Muscle layer of colon (tissue), 2 donors: ENCODE results near the gene DNAH3.
"Not testable (repeated sequence)": the region's sequence is repeated elsewhere in the genome, so short reads cannot be mapped to it uniquely, and the experiment has no call there.

Source experiments
- H3K27ac ChIP-seq: one replicate; pipeline ENCODE4 v1.7.0; 2013; ENCODE audit warnings: low read depth, mild to moderate bottlenecking, low read length, moderate library complexity
- H3K27me3 ChIP-seq, 2 donors: one replicate each; pipeline ENCODE4 v1.7.0; 2013; ENCODE audit warnings: low read length in 2 of 2, mild to moderate bottlenecking in 2 of 2; ENCODE audit not compliant: insufficient read depth in 2 of 2, control insufficient read depth in 1 of 2
- H3K36me3 ChIP-seq: one replicate; pipeline ENCODE4 v1.7.0; 2013; ENCODE audit warnings: mild to moderate bottlenecking, low read length; ENCODE audit not compliant: insufficient read depth
- H3K4me1 ChIP-seq: one replicate; pipeline ENCODE4 v1.7.0; 2013; ENCODE audit warnings: mild to moderate bottlenecking, low read length; ENCODE audit not compliant: insufficient read depth
- H3K4me3 ChIP-seq, 2 donors: one replicate each; pipeline ENCODE4 v1.7.0; 2013; ENCODE audit warnings: low read length in 2 of 2, low read depth in 1 of 2, mild to moderate bottlenecking in 1 of 2, moderate library complexity in 1 of 2
- H3K9ac ChIP-seq: one replicate; pipeline ENCODE4 v1.7.0; 2013; ENCODE audit warnings: low read length
- H3K9me3 ChIP-seq: one replicate; pipeline ENCODE4 v1.7.0; 2013; ENCODE audit warnings: mild to moderate bottlenecking, low read length
- donor health status: abdominal sarcoma.
- donor health status: Adenocarcinoma of cecum.

DNAH3 gene, protein sequence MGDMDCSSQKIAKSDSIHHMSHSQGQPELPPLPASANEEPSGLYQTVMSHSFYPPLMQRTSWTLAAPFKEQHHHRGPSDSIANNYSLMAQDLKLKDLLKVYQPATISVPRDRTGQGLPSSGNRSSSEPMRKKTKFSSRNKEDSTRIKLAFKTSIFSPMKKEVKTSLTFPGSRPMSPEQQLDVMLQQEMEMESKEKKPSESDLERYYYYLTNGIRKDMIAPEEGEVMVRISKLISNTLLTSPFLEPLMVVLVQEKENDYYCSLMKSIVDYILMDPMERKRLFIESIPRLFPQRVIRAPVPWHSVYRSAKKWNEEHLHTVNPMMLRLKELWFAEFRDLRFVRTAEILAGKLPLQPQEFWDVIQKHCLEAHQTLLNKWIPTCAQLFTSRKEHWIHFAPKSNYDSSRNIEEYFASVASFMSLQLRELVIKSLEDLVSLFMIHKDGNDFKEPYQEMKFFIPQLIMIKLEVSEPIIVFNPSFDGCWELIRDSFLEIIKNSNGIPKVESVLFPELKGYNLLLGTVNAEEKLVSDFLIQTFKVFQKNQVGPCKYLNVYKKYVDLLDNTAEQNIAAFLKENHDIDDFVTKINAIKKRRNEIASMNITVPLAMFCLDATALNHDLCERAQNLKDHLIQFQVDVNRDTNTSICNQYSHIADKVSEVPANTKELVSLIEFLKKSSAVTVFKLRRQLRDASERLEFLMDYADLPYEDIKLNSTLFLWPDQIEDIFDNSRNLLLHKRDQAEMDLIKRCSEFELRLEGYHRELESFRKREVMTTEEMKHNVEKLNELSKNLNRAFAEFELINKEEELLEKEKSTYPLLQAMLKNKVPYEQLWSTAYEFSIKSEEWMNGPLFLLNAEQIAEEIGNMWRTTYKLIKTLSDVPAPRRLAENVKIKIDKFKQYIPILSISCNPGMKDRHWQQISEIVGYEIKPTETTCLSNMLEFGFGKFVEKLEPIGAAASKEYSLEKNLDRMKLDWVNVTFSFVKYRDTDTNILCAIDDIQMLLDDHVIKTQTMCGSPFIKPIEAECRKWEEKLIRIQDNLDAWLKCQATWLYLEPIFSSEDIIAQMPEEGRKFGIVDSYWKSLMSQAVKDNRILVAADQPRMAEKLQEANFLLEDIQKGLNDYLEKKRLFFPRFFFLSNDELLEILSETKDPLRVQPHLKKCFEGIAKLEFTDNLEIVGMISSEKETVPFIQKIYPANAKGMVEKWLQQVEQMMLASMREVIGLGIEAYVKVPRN (N-terminal part only)

DNA sequence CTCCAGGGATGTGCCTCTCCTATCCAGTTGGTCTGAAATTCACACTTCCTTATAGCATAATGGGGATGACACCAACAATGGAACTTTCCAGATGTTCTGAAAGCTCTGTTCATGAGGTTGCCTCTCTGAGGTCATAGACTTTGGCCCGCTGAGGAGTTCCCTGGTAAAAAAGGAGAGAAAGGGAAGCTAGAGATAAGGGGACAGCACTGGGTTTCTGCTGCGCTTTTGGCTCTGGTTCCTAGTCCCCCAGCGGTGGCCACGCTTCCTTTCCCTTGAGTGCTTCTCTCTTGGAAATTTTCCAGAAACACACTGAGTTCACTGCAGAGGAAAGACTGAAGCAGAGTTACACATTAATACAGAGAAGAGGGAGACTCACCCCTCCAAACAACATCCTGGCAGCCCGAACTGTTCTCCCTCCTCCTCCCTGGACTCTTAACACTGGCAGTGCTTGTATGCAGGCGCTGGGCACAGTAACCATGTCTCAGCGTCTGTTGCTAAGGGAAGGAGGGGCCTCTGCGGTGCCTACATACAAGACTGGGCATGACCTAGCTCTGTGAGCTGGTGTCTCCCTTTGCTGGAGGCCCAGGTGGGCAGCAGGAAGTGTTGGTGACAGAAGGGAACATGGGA is at the start of gene DNAH3:
Gene DNAH3 (minus strand): TSS at position 472 of the 627 bp plus-strand sequence. CDS start 527 bp downstream, outside the sequence.
- no peaks in the 10 kb centered on the region for H3K27me3 ChIP-seq
- H3K36me3 ChIP-seq, result no peaks in the 10 kb centered on the region
- no peaks in the 10 kb centered on the region for H3K9me3 ChIP-seq
- H3K27ac ChIP-seq, result no peak within 1 kb of the TSS
- H3K9ac ChIP-seq, result no peak within 1 kb of the TSS
- no peak within 1 kb of the TSS for H3K4me3 ChIP-seq
- H3K4me1 ChIP-seq, result no peaks in the 10 kb centered on the region

DNA sequence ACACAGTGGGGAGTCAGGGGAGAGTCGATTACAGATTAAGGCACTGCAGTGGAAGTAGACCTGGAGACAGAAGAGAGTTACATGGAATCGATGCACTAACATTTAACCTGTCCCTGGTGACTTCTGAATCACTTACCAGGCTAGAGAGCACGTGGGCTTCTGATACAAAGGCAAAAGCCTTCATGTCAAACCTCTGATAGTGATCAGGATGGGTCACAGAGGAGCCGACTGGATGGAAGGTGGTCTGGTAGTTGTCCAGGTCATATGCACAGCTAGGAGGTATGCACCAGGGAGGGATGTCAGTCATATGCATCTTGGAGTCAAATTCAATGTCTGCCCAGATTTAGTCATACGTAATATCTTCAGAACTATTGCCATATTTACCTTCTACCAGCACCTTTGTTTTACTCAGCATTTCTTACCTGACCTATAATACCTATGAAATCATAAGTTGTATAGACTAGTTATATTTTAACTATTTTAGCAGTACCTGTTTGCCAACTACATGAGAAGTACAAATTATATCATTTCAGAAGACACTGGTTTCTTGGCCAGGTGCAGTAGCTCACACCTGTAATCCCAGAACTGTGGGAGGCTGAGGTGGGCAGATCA is 49.1 kb upstream of the DNAH3 start:
- Histone ChIP-seq H3K4me1 (no peaks in the 10 kb centered on the region), H3K36me3 (no peaks in the 10 kb centered on the region), H3K9me3 (no peaks in the 10 kb centered on the region), H3K27ac (no peak overlapping the region), H3K9ac (no peak overlapping the region), H3K4me3 (no peak overlapping the region), H3K27me3 (no peaks in the 10 kb centered on the region)

DNA sequence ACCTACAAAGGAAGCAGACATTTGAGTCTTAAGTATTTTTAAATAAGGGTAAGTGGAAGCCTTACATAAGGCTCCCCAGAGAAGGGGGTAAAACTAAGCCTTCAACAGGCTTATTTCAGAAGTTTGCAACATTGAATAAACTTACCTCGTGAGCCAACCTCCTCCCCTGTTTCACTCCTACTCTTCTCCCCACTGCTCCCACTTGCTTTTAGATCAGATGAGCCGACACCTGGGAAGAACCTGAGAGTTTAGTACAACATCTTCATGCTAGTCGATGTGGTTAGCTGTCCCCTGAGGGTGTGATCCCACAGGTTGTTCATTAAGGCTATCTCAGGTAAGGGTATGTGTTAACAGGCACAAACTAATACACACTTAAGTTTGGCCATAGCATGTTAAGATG is 47.0 kb upstream of the DNAH3 start:
- Histone ChIP-seq H3K36me3 (no peaks in the 10 kb centered on the region), H3K27me3 (no peaks in the 10 kb centered on the region), H3K9ac (no peak overlapping the region), H3K4me1 (no peaks in the 10 kb centered on the region), H3K27ac (no peak overlapping the region), H3K9me3 (no peaks in the 10 kb centered on the region), H3K4me3 (no peak overlapping the region)

DNA sequence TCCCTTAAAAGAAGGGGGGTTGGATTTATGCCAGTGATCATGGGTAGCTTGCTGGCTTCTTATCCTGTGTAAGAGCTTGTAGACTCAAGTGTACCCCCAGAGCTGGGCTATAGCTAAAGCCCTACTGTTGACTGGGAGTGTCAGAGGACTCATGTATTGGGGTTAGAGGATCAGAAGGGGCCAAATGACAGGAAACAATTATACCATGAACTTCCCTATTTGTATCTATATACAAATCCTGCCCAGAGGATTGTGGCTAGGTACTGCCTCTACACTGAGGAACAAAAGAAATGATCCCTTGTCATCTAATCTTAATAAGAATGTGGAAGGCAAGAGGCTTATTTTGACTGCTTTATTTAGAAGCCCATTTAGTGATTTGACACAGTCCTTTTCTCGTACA is 46.5 kb upstream of the DNAH3 start:
- Histone ChIP-seq H3K9me3 (no peaks in the 10 kb centered on the region), H3K27ac (no peak overlapping the region), H3K4me3 (no peak overlapping the region), H3K27me3 (no peaks in the 10 kb centered on the region), H3K4me1 (no peaks in the 10 kb centered on the region), H3K9ac (no peak overlapping the region), H3K36me3 (no peaks in the 10 kb centered on the region)

DNA sequence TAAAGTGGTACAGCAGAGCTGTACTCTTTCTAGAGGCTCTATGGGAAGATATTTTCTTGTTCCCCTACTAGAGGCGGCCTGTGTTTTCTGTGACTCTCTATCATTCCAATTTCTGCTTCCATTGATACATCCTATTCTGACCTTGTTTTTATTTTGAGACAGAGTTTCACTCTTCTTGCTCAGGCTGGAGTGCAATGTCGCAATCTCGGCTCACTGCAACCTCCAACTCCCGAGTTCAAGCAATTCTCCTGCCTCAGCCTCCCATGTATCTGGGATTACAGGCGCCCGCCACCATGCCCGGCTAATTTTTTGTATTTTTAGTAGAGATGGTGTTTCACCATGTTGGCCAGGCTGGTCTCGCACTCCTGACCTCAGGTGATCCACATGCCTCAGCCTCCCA is 44.7 kb upstream of the DNAH3 start:
- H3K27me3 ChIP-seq, H3K4me3 ChIP-seq, H3K27ac ChIP-seq, H3K9ac ChIP-seq, H3K36me3 ChIP-seq, H3K4me1 ChIP-seq, H3K9me3 ChIP-seq: not testable (repeated sequence)

DNA sequence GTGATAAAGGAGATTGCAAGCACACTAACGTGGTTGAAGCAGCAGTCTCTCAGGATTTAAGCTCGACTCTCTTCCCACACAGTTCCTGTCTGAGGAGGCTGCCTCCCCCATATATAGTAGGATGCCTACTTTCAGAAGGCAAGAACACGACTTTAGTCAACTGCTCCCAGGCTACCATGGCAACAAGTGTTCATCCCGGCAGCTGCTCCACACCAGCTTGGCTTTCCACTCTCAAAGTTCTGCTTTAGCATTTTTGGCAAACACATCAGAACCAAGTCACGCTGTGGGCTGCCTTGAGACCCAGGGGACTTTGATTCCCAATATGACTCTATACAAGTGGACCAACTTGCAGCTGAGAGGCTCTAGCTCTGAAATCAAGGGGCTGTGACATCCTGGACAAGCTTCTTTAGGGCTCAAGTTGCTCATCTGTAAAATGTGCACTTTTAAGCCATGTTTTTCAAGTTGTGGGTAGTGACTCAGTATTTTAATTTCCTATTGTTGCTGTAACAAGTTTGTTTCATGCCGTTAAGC is 44.2 kb upstream of the DNAH3 start:
- no peak overlapping the region for H3K4me3 ChIP-seq
- no peaks in the 10 kb centered on the region for H3K9me3 ChIP-seq
- H3K4me1 ChIP-seq, result no peaks in the 10 kb centered on the region
- no peak overlapping the region for H3K27ac ChIP-seq
- no peaks in the 10 kb centered on the region for H3K36me3 ChIP-seq
- H3K27me3 ChIP-seq, result no peaks in the 10 kb centered on the region
- no peak overlapping the region for H3K9ac ChIP-seq

DNA sequence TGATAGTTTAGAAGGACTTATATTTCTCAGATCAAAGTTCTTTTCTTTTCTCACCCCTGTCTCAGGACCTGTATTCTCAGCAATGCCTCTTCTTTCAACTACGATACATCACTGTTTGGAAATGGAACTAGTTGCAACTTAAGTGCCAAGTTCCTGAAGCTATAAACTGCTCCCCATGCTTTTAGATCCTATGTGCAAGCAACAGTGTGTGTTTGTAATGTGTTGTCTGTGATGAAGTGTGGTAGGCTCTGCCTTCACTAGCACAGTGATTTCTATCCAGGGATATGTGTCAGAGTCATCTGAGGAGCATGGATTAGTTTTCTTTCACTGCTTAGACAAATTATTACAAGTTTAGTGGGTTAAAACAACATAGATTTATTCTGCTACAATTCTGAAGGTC is 42.3 kb upstream of the DNAH3 start:
- Histone ChIP-seq H3K27ac (no peak overlapping the region), H3K27me3 (no peaks in the 10 kb centered on the region), H3K36me3 (no peaks in the 10 kb centered on the region), H3K9ac (no peak overlapping the region), H3K4me1 (no peaks in the 10 kb centered on the region), H3K4me3 (no peak overlapping the region), H3K9me3 (no peaks in the 10 kb centered on the region)

DNA sequence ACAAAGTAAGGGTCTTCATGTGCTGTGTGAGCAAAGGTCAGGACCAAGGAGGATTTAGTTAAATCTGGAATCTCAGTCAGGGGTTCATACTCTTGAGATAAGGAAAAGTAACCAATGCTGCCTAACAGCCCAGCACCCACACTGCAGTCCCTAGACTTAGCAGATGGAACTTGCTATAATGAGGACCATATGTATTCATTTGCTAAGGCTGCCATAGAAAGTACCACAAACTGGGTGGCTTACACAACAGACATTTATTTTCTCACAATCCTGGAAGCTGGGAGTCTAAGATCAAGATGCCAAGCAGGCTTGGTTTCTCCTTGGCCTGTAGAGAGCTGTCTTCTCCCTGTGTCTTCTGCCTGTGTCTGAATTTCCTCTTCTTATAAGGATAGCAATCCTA is 40.0 kb upstream of the DNAH3 start:
- Histone ChIP-seq H3K9me3 (no peaks in the 10 kb centered on the region), H3K4me3 (no peak overlapping the region), H3K9ac (no peak overlapping the region), H3K27ac (no peak overlapping the region), H3K4me1 (no peaks in the 10 kb centered on the region), H3K27me3 (no peaks in the 10 kb centered on the region), H3K36me3 (no peaks in the 10 kb centered on the region)

DNA sequence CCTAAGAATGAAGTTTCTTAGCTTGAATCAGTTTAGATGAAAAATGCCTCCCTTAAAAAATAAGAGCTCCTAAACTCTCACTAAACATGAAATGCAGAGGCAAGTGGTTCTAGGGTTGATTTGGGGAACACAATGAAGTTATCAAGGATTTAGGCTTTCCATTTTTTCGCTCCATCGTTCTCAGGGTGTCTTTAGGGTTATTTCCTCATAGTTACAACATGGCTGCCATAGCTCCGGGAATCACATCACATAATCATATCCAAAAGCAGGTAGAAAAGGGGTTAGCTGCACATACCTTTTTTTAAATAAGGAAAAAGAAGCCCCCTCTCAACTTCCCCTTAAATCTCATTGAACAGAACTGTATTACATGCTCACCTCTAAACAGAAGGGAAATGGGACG is 39.4 kb upstream of the DNAH3 start:
- Histone ChIP-seq H3K9ac (no peak overlapping the region), H3K4me1 (no peaks in the 10 kb centered on the region), H3K9me3 (no peaks in the 10 kb centered on the region), H3K4me3 (no peak overlapping the region), H3K36me3 (no peaks in the 10 kb centered on the region), H3K27ac (no peak overlapping the region), H3K27me3 (no peaks in the 10 kb centered on the region)

DNA sequence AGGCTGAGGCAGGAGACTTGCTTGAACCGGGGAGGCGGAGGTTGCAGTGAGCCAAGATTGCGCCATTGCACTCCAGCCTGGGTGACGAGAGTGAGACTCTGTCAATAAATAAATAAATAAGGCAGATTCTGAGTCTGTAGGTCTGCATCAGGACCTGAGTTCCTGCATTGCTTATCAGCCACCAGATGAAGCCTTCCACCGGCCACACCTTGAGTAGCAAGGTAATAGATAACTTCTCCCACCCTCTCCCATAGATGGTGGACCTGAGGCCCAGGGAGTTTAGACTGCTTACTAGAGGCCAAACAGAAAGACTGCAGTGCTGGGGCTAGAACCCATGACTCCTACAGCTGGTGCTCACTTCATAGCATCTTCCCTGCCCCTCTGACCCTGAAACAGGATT is 38.7 kb upstream of the DNAH3 start:
- no peaks in the 10 kb centered on the region for H3K4me1 ChIP-seq
- no peak overlapping the region for H3K27ac ChIP-seq
- no peaks in the 10 kb centered on the region for H3K9me3 ChIP-seq
- no peaks in the 10 kb centered on the region for H3K36me3 ChIP-seq
- H3K27me3 ChIP-seq, result no peaks in the 10 kb centered on the region
- no peak overlapping the region for H3K4me3 ChIP-seq
- no peak overlapping the region for H3K9ac ChIP-seq
